Mesendoderm (in vitro differentiated cells): ENCODE data around the gene RPS19BP1.

Source experiments
- DNase-seq: peaks from one replicate; pipeline ENCODE4 v3.0.0; 2013
- H2AK5ac ChIP-seq: 2 replicates; pipeline ENCODE4 v1.6.1; 2013; ENCODE audit warnings: low read length, inconsistent platforms
- H2BK120ac ChIP-seq: 2 replicates; pipeline ENCODE4 v1.6.1; 2013; ENCODE audit warnings: low read depth, mild to moderate bottlenecking, low read length, moderate library complexity, mixed read lengths
- H2BK15ac ChIP-seq: replicated peaks from 2 replicates; pipeline ENCODE4 v1.6.1; 2013; ENCODE audit warnings: low read depth, mild to moderate bottlenecking, moderate library complexity
- H2BK5ac ChIP-seq: 2 replicates; pipeline ENCODE4 v1.6.1; 2013; ENCODE audit warnings: low read length, inconsistent platforms
- H3K18ac ChIP-seq: 2 replicates; pipeline ENCODE4 v1.6.1; 2013; ENCODE audit warnings: mild to moderate bottlenecking, low read length, mixed read lengths
- H3K23ac ChIP-seq: one replicate; pipeline ENCODE4 v1.6.1; 2013; ENCODE audit warnings: low read length
- H3K27ac ChIP-seq: 2 replicates; pipeline ENCODE4 v1.5.1; 2013; ENCODE audit warnings: low read depth, mild to moderate bottlenecking, inconsistent platforms, low read length, moderate library complexity
- H3K27me3 ChIP-seq: 2 replicates; pipeline ENCODE4 v1.6.1; 2013; ENCODE audit warnings: low read length, control low read depth, mild to moderate bottlenecking, inconsistent platforms; ENCODE audit not compliant: insufficient read depth, poor library complexity
- H3K36me3 ChIP-seq: 2 replicates; pipeline ENCODE4 v1.6.1; 2013; ENCODE audit warnings: low read length, inconsistent platforms; ENCODE audit not compliant: control insufficient read depth, insufficient read depth
- H3K4ac ChIP-seq: one replicate; pipeline ENCODE4 v1.6.1; 2013; ENCODE audit warnings: low read depth, mild to moderate bottlenecking, low read length, moderate library complexity
- H3K4me1 ChIP-seq: 2 replicates; pipeline ENCODE4 v1.6.1; 2013; ENCODE audit warnings: low read depth, low read length, inconsistent platforms; ENCODE audit not compliant: control insufficient read depth
- H3K4me2 ChIP-seq: 2 replicates; pipeline ENCODE4 v1.6.1; 2013; ENCODE audit warnings: low read length
- H3K4me3 ChIP-seq: 2 replicates; pipeline ENCODE4 v1.5.1; 2013; ENCODE audit warnings: mild to moderate bottlenecking, low read length
- H3K56ac ChIP-seq: one replicate; pipeline ENCODE4 v1.6.1; 2013; ENCODE audit warnings: low read length
- H3K79me1 ChIP-seq: 2 replicates; pipeline ENCODE4 v1.6.1; 2013; ENCODE audit warnings: low read length, inconsistent platforms
- H3K79me2 ChIP-seq: 2 replicates; pipeline ENCODE4 v1.6.1; 2013; ENCODE audit warnings: mild to moderate bottlenecking, low read length; ENCODE audit not compliant: control insufficient read depth, insufficient read depth
- H3K9ac ChIP-seq: 2 replicates; pipeline ENCODE4 v1.6.1; 2013; ENCODE audit warnings: low read length, inconsistent platforms
- H4K5ac ChIP-seq: one replicate; pipeline ENCODE4 v1.6.1; 2013; ENCODE audit warnings: low read length
- H4K8ac ChIP-seq: one replicate; pipeline ENCODE4 v1.6.1; 2013; ENCODE audit warnings: low read depth, mild to moderate bottlenecking, control low read depth, low read length, moderate library complexity
- WGBS: extraction: QIAGEN DNeasy Blood & Tissue Kit; methylation state at CpG from one replicate; pipeline ENCODE4 v1.1.7; 2013; ENCODE audit warnings: low lambda C conversion rate, missing lambda C conversion rate; ENCODE audit not compliant: insufficient coverage; ENCODE audit errors: extremely low coverage; 5-methylcytosine and 5-hydroxymethylcytosine counted together

Gene RPS19BP1

DNA sequence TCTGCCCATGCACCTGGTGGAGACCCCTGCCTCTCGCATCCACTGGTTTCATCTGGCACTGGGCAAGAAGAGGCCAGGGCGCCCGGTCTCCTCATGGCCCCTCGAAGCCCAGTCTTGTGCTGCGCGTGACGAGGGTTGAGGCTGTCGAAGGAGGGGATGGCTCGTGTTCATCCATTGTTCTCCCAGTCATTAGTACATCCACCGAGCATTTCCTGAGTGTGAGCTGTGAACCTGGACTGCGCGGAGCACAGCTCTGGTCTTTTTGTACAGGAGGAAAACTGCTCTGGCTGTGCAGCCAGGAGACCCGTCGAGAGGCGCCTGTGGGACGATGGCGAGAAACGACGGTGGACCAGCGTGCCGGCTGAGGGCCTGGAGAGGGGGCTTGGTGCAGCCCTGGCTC, 44.8 kb upstream of the RPS19BP1 start:
- no peaks in the 10 kb centered on the region for H3K79me2 ChIP-seq
- H3K56ac ChIP-seq = no peak overlapping the region
- no peak overlapping the region for H4K8ac ChIP-seq
- no CpG with 5 or more reads among the region's 21 CpGs for WGBS
- no peak overlapping the region for H4K5ac ChIP-seq
- no peak overlapping the region for H3K4me3 ChIP-seq
- no peak overlapping the region for H3K4me2 ChIP-seq
- no peak overlapping the region for H3K4ac ChIP-seq
- no peak overlapping the region for H3K23ac ChIP-seq
- H3K18ac ChIP-seq = no peak overlapping the region
- H2BK15ac ChIP-seq = no peak overlapping the region
- peaks cover 2% of the 10 kb centered on the region for H3K4me1 ChIP-seq
- H3K36me3 ChIP-seq = no peaks in the 10 kb centered on the region
- H2BK5ac ChIP-seq = no peak overlapping the region
- H3K27me3 ChIP-seq = no peaks in the 10 kb centered on the region
- H3K79me1 ChIP-seq = no peaks in the 10 kb centered on the region
- no peak overlapping the region for H3K9ac ChIP-seq
- H3K27ac ChIP-seq = no peak overlapping the region
- no peak overlapping the region for H2BK120ac ChIP-seq
- no peak overlapping the region for H2AK5ac ChIP-seq
- DNase-seq = no peak

DNA sequence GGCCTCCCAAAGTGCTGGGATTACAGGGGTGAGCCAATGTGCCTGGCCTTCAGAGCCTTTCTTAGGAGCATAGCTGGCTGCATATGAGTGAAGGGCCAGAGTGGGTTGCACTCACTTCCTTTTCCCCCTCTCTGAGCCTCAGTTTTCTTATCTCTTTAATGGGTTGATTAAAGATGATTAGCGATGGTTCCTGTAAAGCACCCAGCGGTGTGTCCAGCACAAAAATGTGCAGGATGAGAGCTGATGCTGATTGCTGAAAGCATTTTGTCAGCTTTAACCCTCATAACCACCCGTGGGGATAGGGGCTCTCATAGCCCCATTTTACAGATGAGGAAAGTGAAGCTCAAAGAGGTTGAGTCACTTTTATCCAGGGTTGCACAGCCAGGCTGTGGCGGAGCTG, 43.5 kb upstream of the RPS19BP1 start:
- Histone ChIP-seq H3K36me3 (no peaks in the 10 kb centered on the region), H3K9ac (no peak overlapping the region), H3K4me3 (no peak overlapping the region), H3K23ac (no peak overlapping the region), H3K4me1 (peaks cover 2% of the 10 kb centered on the region), H2BK5ac (no peak overlapping the region), H2BK15ac (no peak overlapping the region), H2BK120ac (no peak overlapping the region), H3K4ac (no peak overlapping the region), H3K79me1 (no peaks in the 10 kb centered on the region), H2AK5ac (no peak overlapping the region), H3K18ac (no peak overlapping the region), H3K4me2 (no peak overlapping the region), H3K27me3 (no peaks in the 10 kb centered on the region), H4K8ac (no peak overlapping the region), H3K79me2 (no peaks in the 10 kb centered on the region), H4K5ac (no peak overlapping the region), H3K56ac (no peak overlapping the region), H3K27ac (no peak overlapping the region)
- DNase-seq = no peak
- WGBS = no CpG with 5 or more reads among the region's 4 CpGs

DNA sequence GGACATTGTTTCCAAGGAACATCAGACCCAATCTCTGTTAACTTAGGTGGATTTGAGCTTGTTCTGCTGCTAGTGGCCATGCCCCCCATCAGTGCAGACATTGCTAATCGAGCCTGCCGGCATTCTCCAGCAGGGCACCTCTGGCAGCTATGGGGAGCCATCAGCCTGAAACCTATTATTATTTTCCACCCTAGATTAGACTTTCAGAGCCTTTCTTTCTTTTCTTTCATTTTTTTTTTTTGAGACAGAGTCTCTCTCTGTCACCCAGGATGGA, 42.9 kb upstream of the RPS19BP1 start:
- H4K5ac ChIP-seq = no peak overlapping the region
- no CpG with 5 or more reads among the region's 2 CpGs for WGBS
- H3K79me2 ChIP-seq = no peaks in the 10 kb centered on the region
- H2BK15ac ChIP-seq = no peak overlapping the region
- no peaks in the 10 kb centered on the region for H3K36me3 ChIP-seq
- no peak overlapping the region for H3K27ac ChIP-seq
- no peak overlapping the region for H2AK5ac ChIP-seq
- H3K4me2 ChIP-seq = no peak overlapping the region
- no peaks in the 10 kb centered on the region for H3K79me1 ChIP-seq
- no peak overlapping the region for H3K56ac ChIP-seq
- DNase-seq = no peak
- H3K4ac ChIP-seq = no peak overlapping the region
- peaks cover 2% of the 10 kb centered on the region for H3K4me1 ChIP-seq
- H3K18ac ChIP-seq = no peak overlapping the region
- no peak overlapping the region for H3K23ac ChIP-seq
- H3K27me3 ChIP-seq = no peaks in the 10 kb centered on the region
- H2BK5ac ChIP-seq = no peak overlapping the region
- no peak overlapping the region for H4K8ac ChIP-seq
- no peak overlapping the region for H3K4me3 ChIP-seq
- no peak overlapping the region for H2BK120ac ChIP-seq
- no peak overlapping the region for H3K9ac ChIP-seq

DNA sequence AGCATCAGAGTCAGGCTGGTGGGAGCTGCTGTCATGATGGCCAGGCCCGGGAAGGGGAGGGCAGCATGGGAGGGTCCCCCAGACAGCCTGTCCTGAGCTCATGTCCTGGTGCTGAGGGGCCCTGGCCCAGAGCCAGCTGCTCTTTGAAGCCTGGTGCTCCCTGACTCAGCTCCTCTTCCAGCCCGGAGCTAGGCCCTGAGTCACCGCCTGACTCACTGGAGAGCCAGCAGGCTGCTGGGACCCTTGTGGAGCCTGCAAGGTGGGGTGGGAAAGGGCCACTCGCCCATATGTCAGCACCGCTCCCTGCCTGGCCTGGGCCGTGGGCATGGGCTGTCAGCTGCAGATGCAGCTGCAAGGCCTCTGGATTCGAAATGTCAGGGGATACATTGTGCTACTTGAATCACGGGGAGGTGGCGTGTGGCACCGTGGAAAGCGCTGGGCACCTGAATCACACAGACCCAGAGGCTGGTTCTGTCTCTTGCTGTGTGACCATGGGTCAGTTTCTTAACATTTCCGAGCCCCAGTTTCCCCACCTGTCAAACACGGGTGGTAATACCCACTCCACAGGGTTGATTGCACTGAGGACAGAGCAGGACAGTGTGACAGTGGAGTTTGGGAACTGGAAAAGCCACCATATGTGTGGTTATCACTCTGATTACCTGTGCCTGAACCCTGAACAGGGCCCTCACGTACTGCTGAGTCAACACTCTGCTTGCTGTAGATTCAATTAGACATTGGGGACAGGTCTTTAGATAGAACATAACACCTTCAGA, 42.4 kb upstream of the RPS19BP1 start:
- no peak overlapping the region for H3K4me3 ChIP-seq
- no peak overlapping the region for H2AK5ac ChIP-seq
- no peak overlapping the region for H4K8ac ChIP-seq
- H3K36me3 ChIP-seq = no peaks in the 10 kb centered on the region
- no peaks in the 10 kb centered on the region for H3K27me3 ChIP-seq
- no peak overlapping the region for H3K27ac ChIP-seq
- H2BK120ac ChIP-seq = no peak overlapping the region
- no peak overlapping the region for H3K56ac ChIP-seq
- H4K5ac ChIP-seq = no peak overlapping the region
- H3K18ac ChIP-seq = no peak overlapping the region
- no CpG with 5 or more reads among the region's 14 CpGs for WGBS
- no peak overlapping the region for H2BK5ac ChIP-seq
- H3K79me1 ChIP-seq = no peaks in the 10 kb centered on the region
- H3K9ac ChIP-seq = no peak overlapping the region
- H2BK15ac ChIP-seq = no peak overlapping the region
- H3K4ac ChIP-seq = no peak overlapping the region
- H3K4me1 ChIP-seq = peaks cover under 1% of the 10 kb centered on the region
- H3K4me2 ChIP-seq = no peak overlapping the region
- peak; percentile 43 for DNase-seq
- H3K79me2 ChIP-seq = no peaks in the 10 kb centered on the region
- H3K23ac ChIP-seq = no peak overlapping the region

DNA sequence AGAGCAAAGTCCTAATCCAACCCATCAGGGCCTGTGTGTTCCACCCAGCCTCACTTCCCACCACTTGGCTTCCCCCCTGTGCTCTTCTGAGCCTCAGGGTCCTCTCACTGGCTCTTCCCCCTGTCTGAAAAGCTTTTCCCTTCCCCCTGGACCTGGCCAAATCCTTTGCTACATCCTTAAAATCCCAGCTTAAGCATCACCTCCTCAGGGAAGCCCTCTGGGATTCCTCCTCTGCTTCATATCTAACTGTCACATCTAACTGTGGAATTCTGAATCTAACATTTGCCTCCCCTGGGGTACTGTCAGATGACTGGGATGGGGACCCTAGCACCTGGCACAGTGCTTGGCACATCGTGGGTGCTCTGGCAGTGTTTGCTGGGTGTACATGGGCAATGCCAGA, 39.0 kb upstream of the RPS19BP1 start:
- Histone ChIP-seq H3K27ac (no peak overlapping the region), H3K4me3 (no peak overlapping the region), H3K4me1 (no peaks in the 10 kb centered on the region), H2AK5ac (no peak overlapping the region), H3K79me2 (no peaks in the 10 kb centered on the region), H4K5ac (no peak overlapping the region), H3K36me3 (no peaks in the 10 kb centered on the region), H2BK120ac (no peak overlapping the region), H3K79me1 (no peaks in the 10 kb centered on the region), H2BK15ac (no peak overlapping the region), H3K27me3 (no peaks in the 10 kb centered on the region), H4K8ac (no peak overlapping the region), H3K56ac (no peak overlapping the region), H3K4ac (no peak overlapping the region), H3K18ac (no peak overlapping the region), H3K23ac (no peak overlapping the region), H2BK5ac (no peak overlapping the region), H3K4me2 (no peak overlapping the region), H3K9ac (no peak overlapping the region)
- no CpG with 5 or more reads among the region's 1 CpG for WGBS
- DNase-seq = no peak

DNA sequence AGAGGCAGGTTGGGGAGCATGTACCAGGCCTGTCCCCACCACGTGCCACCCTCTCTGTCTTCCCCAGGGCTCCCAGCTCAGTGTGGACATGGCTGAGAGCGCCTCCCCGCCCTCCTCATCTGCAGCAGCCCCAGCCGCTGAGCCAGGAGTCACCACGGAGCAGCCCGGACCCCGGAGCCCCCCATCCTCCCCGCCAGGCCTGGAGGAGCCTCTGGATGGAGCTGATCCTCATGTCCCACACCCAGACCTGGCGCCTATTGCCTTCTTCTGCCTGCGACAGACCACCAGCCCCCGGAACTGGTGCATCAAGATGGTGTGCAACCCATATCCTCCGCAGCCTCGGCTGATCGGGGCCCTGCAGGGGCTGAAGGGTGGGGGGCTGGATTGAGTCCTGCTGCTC, 38.1 kb upstream of the RPS19BP1 start, which contains the start of gene CACNA1I:
Gene CACNA1I (plus strand): TSS at position 89 of the 400 bp plus-strand sequence. CDS start 0 bp downstream, at position 89.
- H3K36me3 ChIP-seq = no peaks in the 10 kb centered on the region
- H3K56ac ChIP-seq = no peak within 1 kb of the TSS
- no peak for DNase-seq
- H3K4me3 ChIP-seq = no peak within 1 kb of the TSS
- no peak within 1 kb of the TSS for H2BK120ac ChIP-seq
- no peaks in the 10 kb centered on the region for H3K4me1 ChIP-seq
- H2BK5ac ChIP-seq = no peak within 1 kb of the TSS
- H3K9ac ChIP-seq = no peak within 1 kb of the TSS
- H3K18ac ChIP-seq = no peak within 1 kb of the TSS
- no peaks in the 10 kb centered on the region for H3K79me2 ChIP-seq
- no peaks in the 10 kb centered on the region for H3K79me1 ChIP-seq
- H3K27me3 ChIP-seq = no peaks in the 10 kb centered on the region
- no peak within 1 kb of the TSS for H2AK5ac ChIP-seq
- H3K27ac ChIP-seq = no peak within 1 kb of the TSS
- H3K4me2 ChIP-seq = no peak within 1 kb of the TSS
- H4K8ac ChIP-seq = no peak within 1 kb of the TSS
- WGBS = no CpG with 5 or more reads among the region's 14 CpGs
- H3K4ac ChIP-seq = no peak within 1 kb of the TSS
- no peak within 1 kb of the TSS for H4K5ac ChIP-seq
- H2BK15ac ChIP-seq = no peak within 1 kb of the TSS
- no peak within 1 kb of the TSS for H3K23ac ChIP-seq
